Activated T-cell treated with anti-CD3 and anti-CD28 coated beads, Interleukin-2, amount 50 U/mL, for 4 hours (primary cell): ENCODE measurements around the gene LSAMP. TPM values are rescaled to one million over a fixed set of nuclear protein-coding genes. Genes with fewer than 3 reads are reported as not detected.
A peak's percentile ranks its signal among the peaks of the same experiment; 100 is the strongest.
"Not testable (repeated sequence)": the region's sequence is repeated elsewhere in the genome, so short reads cannot be mapped to it uniquely, and the experiment has no call there.

Experiments
- ATAC-seq, 2 donors: fragments of 200-7000 bp; cut with Tn5 transposase; one replicate each; pipeline ENCODE4 v1.10.0; 2021
- DNase-seq: peaks from one replicate; pipeline ENCODE4 v3.0.0-alpha.2; 2020
- H3K27me3 Mint-ChIP-seq: one replicate; pipeline ENCODE4 v1.8.0; 2021; ENCODE audit warnings: low read depth, mixed read lengths
- H3K36me3 Mint-ChIP-seq: one replicate; pipeline ENCODE4 v1.8.0; 2022; ENCODE audit warnings: mixed read lengths; ENCODE audit not compliant: insufficient read depth
- H3K4me1 Mint-ChIP-seq: one replicate; pipeline ENCODE4 v1.8.0; 2021; ENCODE audit warnings: low read depth, mixed read lengths
- H3K4me3 Mint-ChIP-seq: one replicate; pipeline ENCODE4 v1.8.0; 2021; ENCODE audit warnings: mild to moderate bottlenecking, moderate library complexity, mixed read lengths
- H3K9me3 Mint-ChIP-seq: one replicate; pipeline ENCODE4 v1.8.0; 2021; ENCODE audit warnings: mixed read lengths
- total RNA-seq, 3 donors: library from RNA; stranded (reverse); gene quantifications; one replicate each; pipeline ENCODE4 v1.2.1, GENCODE V29; 2021

Gene LSAMP
- total RNA-seq, 3 donors from 2014 or later: not detected

- Mint-ChIP-seq H3K27me3 (no peaks in the 10 kb centered on the region), H3K4me1 (peaks cover 21% of the 10 kb centered on the region), H3K4me3 (peak overlapping the region; percentile 84), H3K9me3 (no peaks in the 10 kb centered on the region), H3K36me3 (no peaks in the 10 kb centered on the region)
- ATAC-seq (no peak), DNase-seq (no peak)
Measured at GRCh38 chr3:115784739-115785536, 660.3 kb downstream of the LSAMP start.

DNA sequence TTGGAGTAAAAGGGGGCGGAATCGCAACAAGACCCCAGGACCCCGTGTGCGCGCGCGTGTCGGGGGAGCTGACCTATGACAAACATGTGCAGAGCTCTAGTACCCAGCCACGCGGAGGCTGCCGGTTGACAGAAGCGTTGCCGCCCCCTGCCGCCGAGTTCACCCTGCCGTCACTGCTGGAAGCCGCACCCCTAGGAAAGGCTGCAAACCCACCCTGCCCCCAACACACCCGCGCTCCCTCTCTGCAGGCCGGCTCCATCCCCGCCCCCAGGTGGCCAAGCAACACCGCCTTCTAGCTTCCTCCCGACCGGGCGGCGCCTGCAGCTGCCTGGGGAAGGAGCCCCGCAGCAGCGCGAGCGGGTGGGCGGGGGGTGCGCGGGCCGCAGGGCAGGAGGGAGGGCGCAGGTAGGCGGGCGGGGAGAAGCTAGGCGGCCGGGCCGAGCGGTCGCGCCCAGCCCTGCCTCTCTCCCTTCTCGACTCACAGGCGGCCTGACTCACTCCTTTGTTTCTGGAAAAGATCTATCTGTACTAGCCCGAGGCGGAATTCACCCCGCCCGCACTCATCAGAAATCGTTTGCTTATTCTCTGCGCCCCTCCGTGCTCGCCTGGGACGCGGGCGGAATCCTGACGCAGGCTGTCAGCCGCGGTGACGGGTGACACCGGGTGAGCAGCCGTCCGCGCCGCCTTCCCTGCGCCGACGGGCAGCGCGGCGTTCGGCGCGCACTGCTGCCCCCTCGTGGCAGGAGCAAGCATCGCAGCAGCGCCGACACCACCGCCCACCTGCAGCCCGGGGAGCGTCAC lies 661.1 kb downstream of the LSAMP start:
- peak; percentile 92 to 93 for ATAC-seq
- peaks cover 21% of the 10 kb centered on the region for H3K4me1 Mint-ChIP-seq

DNA sequence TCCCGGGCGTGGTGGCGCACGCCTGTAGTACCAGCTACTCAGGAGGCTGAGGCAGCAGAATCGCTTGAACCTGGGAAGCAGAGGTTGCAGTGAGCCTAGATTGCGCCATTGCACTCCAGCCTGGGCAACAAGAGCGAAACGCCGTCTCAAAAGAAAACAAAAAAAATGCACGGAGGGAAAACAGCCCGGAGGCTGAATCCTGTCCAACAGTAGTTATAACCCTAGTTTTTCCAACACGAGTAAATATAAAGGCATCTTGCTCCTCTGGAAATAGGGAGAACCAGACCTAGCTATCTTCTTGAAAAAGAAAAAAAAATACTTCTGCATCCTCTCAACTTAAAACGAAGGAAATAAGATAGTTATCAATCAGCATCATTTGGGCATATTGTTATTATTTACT lies 661.9 kb downstream of the LSAMP start:
- H3K9me3 Mint-ChIP-seq, H3K36me3 Mint-ChIP-seq, DNase-seq, H3K27me3 Mint-ChIP-seq, ATAC-seq: not testable (repeated sequence)
- H3K4me3 Mint-ChIP-seq: peak overlapping the region; percentile 84
- H3K4me1 Mint-ChIP-seq: peaks cover 14% of the 10 kb centered on the region

More for the DNA sequence above, 661.1 kb downstream of the LSAMP start:
- Mint-ChIP-seq H3K36me3 (no peaks in the 10 kb centered on the region), H3K4me3 (peak overlapping the region; percentile 84), H3K27me3 (no peaks in the 10 kb centered on the region), H3K9me3 (no peaks in the 10 kb centered on the region)
- peak; percentile 89 for DNase-seq

GRCh38 chr3:115779011-115779410 lies 666.3 kb downstream of the LSAMP start:
- Mint-ChIP-seq H3K27me3 (no peaks in the 10 kb centered on the region), H3K4me1 (peaks cover 2% of the 10 kb centered on the region), H3K36me3 (no peaks in the 10 kb centered on the region), H3K4me3 (no peak overlapping the region), H3K9me3 (no peaks in the 10 kb centered on the region)
- DNase-seq (no peak), ATAC-seq (no peak)

GRCh38 chr3:115772951-115773350 lies 672.3 kb downstream of the LSAMP start:
- H3K4me1 Mint-ChIP-seq: no peaks in the 10 kb centered on the region
- no peak for DNase-seq
- no peaks in the 10 kb centered on the region for H3K36me3 Mint-ChIP-seq
- no peaks in the 10 kb centered on the region for H3K9me3 Mint-ChIP-seq
- H3K4me3 Mint-ChIP-seq: no peak overlapping the region
- no peak for ATAC-seq
- H3K27me3 Mint-ChIP-seq: peaks cover 2% of the 10 kb centered on the region

GRCh38 chr3:115768661-115769060 lies 676.6 kb downstream of the LSAMP start:
- Mint-ChIP-seq H3K9me3 (no peaks in the 10 kb centered on the region), H3K27me3 (peaks cover 2% of the 10 kb centered on the region), H3K4me3 (no peak overlapping the region), H3K4me1 (no peaks in the 10 kb centered on the region), H3K36me3 (no peaks in the 10 kb centered on the region)
- DNase-seq (no peak), ATAC-seq (no peak)

DNA sequence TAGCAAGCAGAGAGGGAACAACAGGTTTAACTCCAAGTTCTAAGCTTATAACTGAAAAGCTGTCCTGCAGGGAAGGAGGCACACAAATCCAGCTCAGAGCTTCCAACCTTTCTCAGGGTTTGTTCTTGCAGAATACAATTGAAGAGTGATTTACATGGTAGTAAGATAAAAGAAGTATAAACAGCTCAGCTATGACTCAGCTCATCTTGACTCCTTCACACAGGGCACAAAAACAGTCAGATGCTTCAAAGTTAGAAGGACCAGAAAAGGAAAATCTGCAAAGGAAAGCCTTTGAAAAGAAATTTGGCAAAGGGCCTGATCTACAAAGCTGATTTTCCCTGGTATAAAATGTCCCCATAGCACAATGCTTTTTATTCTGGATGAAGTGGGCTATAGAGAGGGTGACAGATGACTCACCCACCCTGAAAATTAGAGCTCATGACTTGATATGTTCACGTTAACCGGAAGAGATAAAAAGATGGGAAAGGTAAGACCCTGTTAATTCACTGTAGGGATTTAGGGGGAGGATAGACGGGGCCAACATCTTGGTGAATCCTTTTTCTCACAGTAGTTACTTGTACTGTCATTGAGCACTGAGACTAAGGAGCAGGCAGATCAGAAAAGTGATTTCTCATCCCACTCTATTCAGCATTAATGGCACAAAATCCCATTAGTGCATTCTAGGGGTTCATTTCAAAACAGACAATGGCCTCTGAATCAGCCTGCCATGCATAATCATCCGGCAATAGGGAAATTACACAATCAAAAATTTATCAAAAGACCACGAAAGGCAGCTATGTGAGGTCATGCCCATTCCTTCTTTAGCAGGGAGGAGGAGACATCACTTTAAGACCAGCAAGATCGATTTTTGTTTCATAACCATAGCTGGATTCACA lies 678.5 kb downstream of the LSAMP start:
- H3K9me3 Mint-ChIP-seq: no peaks in the 10 kb centered on the region
- H3K4me1 Mint-ChIP-seq: no peaks in the 10 kb centered on the region
- H3K36me3 Mint-ChIP-seq: no peaks in the 10 kb centered on the region
- H3K27me3 Mint-ChIP-seq: peaks cover 2% of the 10 kb centered on the region
- ATAC-seq (no peak), DNase-seq (no peak)
- H3K4me3 Mint-ChIP-seq: no peak overlapping the region

DNA sequence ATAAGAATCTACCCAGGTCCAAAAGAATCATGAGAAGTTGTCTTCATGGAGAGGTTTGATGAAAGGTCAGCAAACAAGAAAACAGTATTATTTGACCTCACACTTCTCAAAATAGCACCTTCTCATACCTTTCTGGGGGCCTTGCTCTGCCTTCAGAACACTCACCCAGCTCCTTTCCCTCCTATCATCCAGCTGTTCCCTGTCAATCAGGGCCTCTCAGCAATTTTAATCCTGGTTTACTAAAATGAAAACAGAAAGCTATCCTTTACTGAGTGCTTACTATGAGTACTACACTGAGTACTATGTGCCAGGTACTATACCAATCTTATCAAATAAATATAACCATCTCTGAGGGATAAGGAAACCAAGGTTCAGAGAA lies 683.4 kb downstream of the LSAMP start:
- Mint-ChIP-seq H3K9me3 (no peaks in the 10 kb centered on the region), H3K27me3 (no peaks in the 10 kb centered on the region), H3K4me3 (no peak overlapping the region), H3K4me1 (no peaks in the 10 kb centered on the region), H3K36me3 (no peaks in the 10 kb centered on the region)
- DNase-seq (no peak), ATAC-seq (no peak)

- no peaks in the 10 kb centered on the region for H3K9me3 Mint-ChIP-seq
- H3K27me3 Mint-ChIP-seq: no peaks in the 10 kb centered on the region
- DNase-seq: no peak
- H3K36me3 Mint-ChIP-seq: no peaks in the 10 kb centered on the region
- ATAC-seq: no peak
- no peak overlapping the region for H3K4me3 Mint-ChIP-seq
- no peaks in the 10 kb centered on the region for H3K4me1 Mint-ChIP-seq
Measured at GRCh38 chr3:115760716-115761115, 684.6 kb downstream of the LSAMP start.

DNA sequence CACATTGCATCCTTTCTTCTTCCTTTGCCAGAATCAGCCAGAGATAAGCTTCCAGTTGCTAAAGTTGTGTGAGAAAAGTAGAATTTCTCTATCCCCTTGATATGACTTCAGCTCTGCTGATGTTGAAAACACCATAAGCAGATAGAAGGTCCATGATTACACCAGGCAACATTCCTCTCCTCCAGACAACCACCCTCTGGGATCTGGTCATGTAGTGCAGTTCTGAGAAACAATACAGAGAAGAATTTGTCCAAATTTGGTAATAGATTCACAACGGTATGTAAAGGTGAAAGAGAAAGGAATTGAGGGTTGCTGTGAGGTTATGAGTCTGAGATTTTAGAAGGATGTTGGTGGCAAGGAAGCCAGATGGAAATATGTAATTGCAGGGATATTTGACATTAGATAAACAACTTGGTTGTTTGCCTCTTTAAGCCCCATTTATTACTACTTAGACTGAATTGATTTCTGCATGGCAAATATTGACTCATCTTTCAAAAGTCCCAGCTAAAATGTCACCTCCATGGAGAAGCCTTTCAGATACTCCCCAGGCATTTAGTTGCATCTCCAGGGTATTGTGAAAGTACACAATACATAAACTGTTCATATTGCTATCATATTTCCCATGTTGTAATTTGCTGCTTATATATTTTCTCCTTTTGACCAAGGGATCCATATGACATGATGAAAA lies 687.1 kb downstream of the LSAMP start:
- Mint-ChIP-seq H3K4me1 (no peaks in the 10 kb centered on the region), H3K36me3 (no peaks in the 10 kb centered on the region), H3K27me3 (no peaks in the 10 kb centered on the region), H3K4me3 (no peak overlapping the region), H3K9me3 (no peaks in the 10 kb centered on the region)
- ATAC-seq (no peak), DNase-seq (no peak)

DNA sequence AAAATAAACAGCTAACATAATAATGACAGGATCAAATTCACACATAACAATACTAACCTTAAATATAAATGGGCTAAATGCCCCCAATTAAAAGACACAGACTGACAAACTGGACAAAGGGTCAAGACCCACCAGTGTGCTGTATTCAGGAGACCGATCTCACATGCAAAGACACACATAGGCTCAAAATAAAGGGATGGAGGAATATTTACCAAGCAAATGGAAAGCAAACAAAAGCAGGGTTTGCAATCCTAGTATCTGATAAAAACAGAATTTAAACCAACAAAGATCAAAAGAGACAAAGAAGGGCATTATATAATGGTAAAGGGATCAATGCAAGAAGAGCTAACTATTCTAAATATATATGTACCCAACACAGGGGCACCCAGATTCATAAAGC lies 692.3 kb downstream of the LSAMP start:
- H3K4me3 Mint-ChIP-seq, H3K4me1 Mint-ChIP-seq, H3K9me3 Mint-ChIP-seq, H3K36me3 Mint-ChIP-seq, ATAC-seq, DNase-seq: not testable (repeated sequence)
- H3K27me3 Mint-ChIP-seq: peaks cover 18% of the 10 kb centered on the region
